CD4-positive, alpha-beta T cell treated with Interleukin-15 for 4 hours (primary cell): ENCODE data around the gene TPRX1.
"Not testable (repeated sequence)": the region's sequence is repeated elsewhere in the genome, so short reads cannot be mapped to it uniquely, and the experiment has no call there.

ENCODE experiments used
- DNase-seq: peaks from one replicate; pipeline ENCODE4 v3.0.0-alpha.2; 2020; ENCODE audit warnings: low spot score

TPRX1 gene, protein sequence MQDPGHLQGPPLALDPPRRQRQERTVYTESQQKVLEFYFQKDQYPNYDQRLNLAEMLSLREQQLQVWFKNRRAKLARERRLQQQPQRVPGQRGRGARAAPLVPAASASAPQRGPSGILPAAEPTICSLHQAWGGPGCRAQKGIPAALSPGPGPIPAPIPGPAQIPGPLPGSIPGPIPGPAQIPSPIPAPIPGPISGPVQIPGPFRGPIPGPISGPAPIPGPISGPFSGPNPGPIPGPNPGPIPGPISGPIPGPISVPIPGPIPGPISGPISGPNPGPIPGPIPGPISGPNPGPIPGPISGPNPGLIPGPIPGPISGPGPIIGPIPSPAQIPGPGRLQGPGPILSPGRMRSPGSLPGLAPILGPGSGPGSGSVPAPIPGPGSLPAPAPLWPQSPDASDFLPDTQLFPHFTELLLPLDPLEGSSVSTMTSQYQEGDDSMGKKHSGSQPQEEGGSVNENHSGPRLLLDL

DNA sequence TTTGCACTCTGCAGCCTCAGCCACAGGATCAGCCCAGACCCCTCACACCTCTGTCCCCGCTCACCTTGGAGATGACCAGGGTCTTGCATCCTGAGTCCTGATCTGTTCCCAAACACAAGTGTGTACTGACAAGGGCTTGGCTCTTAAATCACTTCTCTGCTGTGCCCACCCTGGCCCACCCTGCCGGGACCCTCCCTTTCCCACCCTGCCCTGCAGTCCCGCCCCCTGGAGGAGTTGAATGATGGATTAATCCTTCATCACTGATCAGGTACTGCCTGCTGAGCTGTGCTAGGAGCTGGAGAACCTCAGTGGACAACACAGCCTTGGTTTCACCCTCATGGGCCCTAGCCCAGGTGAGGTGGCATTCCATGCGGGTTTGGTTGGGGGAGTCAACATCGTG, at the start of gene TPRX1:
Gene TPRX1 (minus strand): TSS at position 101 of the 400 bp plus-strand sequence. CDS start 12 bp downstream, at position 89.
- not testable (repeated sequence) for DNase-seq

DNA sequence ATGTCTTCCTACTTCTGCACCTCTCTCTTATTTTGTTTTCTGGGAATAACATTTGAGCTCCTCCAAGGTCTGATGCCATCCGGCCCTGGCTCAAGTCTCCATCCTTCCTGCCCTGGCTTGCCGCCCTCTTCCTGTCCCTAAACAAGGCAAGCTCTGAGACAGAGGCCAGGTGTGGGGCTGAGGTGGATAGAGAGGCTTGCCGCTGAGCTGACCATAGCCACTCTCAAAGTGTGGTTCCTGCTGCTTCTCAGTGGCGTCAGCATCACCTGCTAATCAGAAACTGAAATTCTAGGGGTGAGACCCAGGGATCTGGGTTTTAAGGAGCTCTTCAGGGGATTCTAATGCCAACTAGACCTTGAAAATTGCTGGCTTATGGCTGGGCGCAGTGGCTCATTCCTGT, 48.7 kb upstream of the TPRX1 start:
- DNase-seq = no peak

DNA sequence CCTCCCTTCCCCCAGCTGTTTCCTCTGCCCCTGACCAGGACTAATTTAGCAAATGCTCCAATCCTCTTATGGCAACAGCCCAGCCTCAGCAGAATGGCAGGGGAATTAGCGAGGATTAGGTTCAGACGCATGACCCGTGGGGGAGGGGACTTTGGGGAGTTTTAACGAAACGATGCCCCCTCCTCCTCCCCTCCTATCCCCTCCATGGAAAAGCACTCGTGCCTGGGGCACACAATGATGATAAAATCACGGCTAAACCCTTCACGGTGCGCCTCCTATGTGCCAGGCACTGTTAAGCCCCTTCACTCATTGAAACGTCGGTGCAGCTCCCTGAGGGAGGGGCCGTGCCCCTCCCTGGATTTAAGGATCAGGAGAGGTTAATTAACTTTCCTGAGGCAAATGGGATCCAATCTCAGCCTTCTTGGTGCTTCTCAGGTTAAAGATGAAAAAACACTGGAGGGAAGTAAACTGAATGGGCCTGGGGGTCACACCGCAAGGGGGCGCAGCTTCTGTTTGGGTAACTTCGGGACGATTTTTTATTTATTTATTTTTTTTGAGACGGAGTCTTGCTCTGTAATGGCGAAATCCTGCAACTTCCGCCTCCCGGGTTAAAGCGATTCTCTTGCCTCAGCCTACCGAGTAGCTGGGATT, 44.6 kb upstream of the TPRX1 start:
- DNase-seq = peak; percentile 14

DNA sequence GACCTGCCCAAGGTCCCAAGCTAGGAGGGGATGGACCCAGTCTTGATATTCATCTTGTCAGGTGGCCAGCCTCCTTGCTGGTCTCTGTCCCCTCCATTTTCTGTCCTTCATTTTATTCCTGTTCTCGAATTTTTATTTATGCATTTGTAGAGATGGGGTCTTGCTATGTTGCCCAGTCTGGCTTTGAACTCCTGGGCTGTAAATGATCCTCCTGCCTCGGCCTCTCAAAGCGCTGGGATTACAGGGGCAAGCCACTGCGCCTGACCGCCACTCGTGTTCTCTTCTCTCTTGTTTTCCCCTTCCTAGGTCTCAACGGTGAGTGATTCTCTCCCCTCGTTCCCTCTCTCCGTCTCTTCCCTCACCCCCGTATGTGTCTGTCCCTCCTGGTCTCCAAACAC, 44.1 kb upstream of the TPRX1 start:
- DNase-seq = no peak

DNA sequence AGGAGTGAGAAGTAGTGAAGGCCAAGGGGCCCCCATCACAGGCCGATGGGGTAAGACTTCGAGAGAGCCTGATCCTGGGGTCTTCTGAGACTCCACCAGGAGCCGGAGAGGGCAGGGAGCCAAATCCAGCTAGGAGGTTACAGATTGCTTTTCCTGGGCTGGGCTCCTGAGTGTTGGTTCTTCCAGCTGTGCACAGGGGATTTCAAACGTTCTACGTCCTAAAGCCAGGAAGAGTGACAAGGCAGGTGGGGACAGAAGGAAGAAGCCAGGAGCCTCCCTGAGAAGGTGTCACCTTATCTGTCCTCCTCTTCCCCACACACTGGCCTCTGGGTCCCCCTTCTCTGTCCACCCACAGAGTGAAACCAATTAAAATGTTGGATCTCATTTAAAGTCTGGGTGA, 38.6 kb upstream of the TPRX1 start:
- DNase-seq = no peak

DNA sequence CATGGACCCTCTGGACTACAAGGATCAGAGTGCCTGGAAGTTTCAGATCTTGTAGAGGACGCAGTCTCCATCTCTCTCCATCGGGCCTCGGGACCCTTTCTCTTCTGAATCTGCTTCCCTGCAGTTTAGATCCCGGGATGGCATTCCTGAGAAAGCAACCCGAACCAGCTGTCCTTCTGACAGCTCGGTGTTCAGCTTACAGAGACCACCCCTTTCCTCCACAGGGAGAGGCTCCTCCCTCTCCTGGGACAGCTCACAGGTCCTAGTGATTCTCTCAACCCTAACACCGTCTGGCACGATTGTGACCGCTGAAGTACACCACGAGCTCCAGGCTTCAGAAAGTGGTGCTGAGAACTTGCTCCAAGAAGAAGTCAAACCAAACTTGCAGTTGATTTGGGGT, 35.6 kb upstream of the TPRX1 start:
- DNase-seq = no peak

DNA sequence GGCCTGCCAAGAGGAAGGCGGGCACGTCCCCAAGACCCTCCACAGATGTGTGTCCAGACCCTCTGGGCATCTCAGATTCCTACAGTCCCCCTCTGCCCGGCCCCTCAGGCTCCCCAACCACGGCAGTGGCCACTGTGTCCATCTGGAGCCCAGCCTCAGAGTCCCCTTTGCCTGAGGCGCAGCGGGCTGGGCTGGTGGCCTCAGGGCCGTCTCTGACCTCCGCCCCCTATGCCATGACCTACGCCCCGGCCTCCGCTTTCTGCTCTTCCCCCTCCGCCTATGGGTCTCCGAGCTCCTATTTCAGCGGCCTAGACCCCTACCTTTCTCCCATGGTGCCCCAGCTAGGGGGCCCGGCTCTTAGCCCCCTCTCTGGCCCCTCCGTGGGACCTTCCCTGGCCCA, 35.1 kb upstream of the TPRX1 start:
- DNase-seq = no peak

DNA sequence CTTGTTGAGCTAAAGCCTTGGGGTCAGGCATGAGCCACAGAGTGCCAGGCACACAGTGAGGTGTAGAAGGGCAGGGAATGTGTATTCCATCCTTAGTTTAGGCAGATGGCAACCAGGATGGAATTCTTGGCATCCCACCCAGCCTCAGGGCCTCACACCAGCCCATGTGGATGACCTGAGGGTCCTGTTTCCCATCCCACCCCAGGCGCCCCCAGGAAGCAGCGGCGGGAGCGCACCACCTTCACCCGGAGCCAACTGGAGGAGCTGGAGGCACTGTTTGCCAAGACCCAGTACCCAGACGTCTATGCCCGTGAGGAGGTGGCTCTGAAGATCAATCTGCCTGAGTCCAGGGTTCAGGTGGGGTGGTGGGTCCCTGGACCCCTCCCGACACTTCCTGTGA, 31.7 kb upstream of the TPRX1 start:
- no peak for DNase-seq

DNA sequence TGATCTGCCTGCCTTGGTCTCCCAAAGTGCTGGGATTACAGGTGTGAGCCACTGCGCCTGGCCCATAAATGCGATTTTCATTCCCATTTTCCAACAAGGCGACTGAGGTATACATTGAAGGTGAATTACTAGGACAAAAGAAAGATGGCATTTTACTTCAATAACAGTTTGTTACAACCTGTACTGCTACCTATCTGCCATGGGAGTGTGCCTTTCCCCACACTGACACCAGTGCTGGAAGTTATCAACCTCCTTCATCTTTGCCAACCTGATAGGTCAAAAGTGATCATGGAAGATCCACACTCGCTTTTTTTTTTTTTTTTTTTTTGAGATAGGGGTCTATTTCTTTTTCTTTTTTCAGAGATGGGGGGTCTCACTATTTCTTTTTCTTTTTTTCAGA, 28.4 kb upstream of the TPRX1 start:
- no peak for DNase-seq

DNA sequence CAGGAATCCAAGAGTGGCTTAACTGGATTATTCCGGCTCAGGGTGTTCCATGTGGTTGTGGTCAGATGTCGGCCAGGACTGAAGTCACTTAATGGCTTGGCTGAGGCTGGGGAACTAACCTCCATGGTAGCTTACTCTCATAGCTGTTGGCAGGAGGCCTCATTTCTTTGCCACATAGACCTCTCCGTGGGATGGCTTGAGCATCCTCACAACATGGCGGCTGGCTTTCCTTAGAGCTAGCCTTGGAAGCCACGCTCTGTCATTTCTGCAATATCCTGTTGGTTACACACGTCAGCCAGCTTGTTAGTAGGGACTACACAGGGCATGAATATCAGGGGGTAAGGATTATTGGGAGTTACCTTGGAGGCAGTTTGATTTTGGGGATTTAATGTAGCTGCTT, 22.4 kb upstream of the TPRX1 start:
- no peak for DNase-seq

DNA sequence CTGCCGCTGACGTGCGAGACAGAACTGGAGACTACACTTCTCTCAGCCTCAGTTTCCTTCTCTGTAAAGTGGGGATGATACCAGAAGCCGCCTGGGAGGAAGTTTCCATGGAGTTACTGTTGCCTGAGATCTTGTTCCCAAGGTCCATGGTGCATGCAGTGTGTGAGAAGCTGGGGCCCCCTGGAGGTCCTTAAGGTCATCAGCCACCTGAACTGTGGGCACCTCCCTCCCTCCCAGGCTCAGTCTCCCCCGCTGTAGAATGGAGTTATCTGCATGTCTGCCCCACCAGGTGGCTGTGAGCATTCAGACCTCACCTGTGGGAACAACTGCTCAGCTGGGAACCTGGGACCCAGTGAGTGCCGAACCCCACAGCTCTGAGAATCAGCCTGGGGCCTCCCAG, 20.0 kb upstream of the TPRX1 start:
- no peak for DNase-seq

DNA sequence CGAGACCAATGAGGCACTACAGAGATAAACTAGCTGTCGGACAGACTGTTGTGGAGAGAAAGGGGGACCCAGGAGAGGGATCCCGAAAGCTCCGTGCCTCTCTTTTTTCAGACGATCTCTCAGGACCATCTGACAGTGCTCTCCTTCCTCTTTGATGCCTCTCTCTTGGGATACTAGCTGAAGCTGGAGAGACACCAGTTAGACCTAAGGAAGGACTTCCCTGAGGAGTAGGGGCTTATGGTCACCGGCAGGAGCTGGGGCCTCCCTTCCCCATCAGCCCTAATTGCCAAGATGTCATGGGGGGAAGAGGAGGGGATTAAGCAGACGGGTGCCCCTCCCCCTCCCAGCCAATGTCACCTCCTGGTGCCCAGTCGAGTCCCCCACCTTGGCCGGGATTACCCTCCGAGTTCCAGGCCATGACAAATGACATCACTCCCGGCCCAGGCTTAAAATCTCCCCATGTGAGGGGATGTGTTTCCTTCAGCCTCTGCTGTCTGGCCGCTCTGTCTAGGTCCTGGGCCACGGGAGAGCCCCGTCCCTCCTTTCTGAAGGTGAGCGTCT, 17.2 kb upstream of the TPRX1 start, which contains the start of gene CRX:
Gene CRX (plus strand): TSS at position 478 of the 561 bp plus-strand sequence. CDS start 12,507 bp downstream, outside the sequence.
- no peak for DNase-seq

DNA sequence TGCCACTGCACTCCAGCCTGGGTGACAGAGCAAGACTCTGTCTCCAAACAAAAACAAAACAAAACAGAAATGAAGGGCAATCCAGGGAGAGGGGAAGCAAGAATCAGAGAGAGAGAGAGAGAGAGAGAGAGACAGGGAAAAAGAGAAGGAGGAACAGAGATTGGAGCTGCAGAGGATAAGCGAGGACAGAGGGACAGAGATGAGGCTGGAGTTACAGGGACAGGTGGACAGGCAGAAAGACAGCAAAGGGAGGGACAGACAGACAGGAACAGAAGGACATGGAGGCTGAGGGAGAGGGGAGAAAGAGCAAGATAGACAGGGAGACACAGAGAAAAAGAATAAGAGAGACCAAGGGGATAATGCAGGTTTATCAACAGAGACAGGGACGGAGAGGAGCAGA, 16.1 kb upstream of the TPRX1 start:
- DNase-seq = no peak

DNA sequence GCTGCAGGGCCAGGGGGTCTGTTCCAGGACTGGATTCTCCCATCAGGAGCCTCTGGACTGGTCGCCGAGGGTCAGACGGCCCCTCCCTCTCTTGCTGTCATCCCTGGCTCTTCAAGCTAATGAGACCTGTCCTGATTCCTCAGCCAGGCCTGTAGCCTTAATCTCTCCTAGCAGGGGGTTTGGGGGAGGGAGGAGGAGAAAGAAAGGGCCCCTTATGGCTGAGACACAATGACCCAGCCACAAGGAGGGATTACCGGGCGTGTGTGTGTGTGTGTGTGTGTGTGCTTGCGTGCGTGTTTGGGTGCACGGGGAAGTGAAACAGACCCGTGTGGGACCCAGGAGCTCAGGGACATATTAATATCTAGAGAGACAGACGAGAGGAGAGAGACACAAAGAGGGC, 15.5 kb upstream of the TPRX1 start:
- DNase-seq = no peak

DNA sequence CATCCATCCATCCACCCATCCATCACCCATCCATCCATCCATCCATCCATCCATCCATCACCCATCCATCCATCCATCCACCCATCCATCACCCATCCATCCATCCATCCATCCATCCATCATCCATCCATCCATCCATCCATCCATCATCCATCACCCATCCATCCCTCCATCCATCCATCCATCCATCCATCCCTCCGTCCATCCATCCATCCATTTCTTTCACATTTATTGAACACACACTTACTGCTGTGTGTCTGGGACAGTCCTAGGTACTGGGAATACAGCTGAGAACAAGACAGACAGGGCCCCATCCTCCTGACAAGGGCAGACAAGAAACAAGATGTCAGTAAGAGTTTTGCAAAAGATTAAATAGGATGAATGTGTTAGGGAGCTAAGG, 13.9 kb upstream of the TPRX1 start:
- DNase-seq = not testable (repeated sequence)

DNA sequence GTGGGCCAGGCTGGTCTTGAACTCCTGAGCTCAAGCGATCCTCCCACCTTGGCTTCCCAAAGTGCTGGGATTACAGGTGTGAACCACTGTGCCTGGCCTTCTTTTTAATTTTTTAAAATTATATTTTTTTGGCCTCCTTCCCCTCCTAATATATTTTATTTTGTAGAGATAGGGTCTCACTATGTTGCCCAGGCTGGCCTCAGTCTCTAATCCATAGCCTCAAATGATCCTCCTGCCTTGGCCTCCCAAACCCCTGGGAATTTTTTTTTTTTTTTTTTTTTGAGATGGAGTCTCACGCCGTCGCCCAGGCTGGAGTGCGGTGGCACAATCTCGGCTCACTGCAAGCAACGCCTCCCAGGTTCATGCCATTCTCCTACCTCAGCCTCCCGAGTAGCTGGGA, 11.9 kb upstream of the TPRX1 start:
- DNase-seq = not testable (repeated sequence)

DNA sequence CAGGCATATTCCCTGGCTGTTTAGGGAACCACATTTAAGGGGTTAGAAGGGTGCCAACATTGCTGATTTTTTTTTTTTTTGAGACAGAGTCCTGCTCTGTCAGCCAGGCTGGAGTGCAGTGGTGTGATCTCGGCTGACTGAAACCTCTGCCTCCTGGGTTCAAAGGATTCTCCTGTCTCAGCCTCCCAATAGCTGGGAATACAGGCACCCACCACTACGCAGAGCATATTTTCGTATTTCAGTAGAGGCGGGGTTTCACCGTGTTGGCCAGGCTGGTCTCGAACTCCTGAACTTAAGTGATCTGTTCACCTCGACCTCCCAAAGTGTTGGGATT, 9.6 kb upstream of the TPRX1 start:
- no peak for DNase-seq

DNA sequence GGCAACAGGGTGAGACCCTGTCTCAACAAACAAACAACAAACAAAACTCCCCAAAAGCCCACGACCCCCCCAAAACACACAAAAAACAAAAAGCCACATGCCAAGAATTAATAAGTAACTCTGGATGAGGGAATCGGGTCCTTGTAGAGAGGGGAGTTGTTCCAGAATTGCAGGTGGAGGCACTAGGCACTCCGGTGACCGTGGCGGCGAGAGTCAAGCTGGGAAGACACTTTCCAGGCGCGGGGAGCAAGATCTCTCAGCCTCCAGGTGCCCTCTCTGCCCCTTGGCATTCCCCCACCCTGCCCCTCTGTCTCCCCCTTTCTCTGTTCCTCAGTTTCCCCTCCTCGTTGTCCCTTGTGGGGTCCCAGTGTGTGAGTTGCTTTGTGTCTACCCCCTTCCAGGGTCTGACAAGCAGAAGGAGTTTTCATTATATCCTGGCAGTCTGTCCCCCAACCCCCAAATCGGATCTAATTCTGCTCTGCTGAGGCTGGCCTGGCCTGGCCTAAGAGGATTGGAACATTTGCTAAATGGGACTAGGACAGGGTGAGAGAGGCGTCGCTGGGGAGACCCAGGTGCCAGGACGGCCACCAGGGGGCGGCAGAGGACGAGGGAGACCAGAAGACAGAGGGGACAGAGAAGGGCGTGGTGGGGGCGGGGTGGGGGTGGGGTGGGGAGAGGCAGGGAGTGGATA, 9.1 kb upstream of the TPRX1 start:
- peak; percentile 63 for DNase-seq

DNA sequence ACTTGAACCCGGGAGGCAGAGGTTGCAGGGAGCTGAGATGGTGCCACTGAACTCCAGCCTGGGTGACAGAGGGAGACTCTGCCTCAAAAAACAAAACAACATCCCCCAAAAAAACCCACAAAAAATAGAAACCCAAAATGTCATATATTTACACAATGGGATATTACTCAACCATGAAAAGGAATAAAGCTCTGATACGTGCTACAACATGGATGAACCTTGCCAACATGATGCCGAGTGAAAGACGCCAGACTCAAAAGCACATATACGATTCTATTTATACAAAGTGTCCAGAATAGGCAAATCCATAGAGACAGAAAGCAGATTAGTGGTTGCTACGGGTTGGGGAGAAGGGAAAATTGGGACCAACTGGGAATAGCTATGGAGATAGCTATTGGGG, 2.1 kb upstream of the TPRX1 start:
- no peak for DNase-seq

DNA sequence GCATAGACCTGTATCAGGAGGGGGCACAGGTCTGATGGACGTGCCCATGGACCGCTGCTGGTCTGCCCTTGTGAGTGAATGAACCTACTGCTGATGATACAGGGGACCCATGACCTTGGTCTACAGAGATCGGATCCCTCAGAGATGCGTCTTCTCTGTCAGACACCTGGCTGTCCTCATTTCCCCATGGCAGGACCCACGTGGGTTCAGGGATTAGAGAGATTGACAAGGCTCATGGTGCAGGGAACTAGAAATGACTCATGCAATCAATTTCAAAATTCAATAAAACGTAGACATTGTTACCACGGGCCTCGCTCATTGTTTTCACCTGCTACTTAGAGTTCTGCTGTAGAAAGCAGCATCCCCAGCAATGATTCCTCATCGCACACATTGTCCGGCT, 962 bp upstream of the TPRX1 start:
- no peak for DNase-seq

DNA sequence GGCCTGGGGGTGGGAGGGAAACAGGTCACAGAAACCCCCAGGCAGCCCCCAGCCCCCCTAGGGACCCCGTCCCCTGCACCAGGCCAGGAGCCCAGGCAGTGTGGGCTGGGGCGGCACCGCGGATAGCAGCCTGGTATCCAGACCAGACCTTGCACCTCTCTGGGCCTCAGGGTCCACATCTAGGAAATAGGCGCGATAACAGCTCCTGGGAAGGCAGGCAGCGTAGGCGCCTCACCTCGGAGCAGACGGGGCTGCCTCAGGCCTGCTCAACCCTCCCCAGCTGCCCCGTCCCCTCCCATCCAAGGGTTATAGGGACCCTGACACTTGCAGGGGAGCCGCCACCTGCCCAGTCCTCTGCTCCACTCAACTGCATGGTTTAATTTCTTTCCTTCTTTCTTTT, 680 bp downstream of the TPRX1 start:
- not testable (repeated sequence) for DNase-seq

DNA sequence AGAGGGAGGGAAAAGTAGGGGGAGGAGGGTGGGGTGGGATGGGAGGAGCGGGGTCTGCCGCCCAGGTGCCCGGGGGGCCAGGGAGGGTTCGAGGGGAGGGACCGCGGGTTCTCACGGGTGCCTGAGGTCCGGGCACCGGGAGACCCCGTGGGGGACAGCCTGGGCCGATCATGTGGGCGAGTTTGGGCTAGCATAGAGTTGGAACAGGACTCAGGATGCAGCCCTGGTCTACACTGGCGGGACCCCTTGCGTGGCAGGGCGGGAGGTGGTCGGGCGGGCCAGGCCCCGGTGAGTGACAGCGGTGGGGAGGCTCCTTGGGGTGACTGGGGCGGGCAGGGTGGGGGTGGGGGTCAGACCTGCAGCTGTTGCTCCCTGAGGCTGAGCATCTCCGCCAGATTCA, 1.2 kb downstream of the TPRX1 start:
- not testable (repeated sequence) for DNase-seq
